ENCODE measurements around the gene SEC14L6.
"Not testable (repeated sequence)": the region's sequence is repeated elsewhere in the genome, so short reads cannot be mapped to it uniquely, and the experiment has no call there.

The SEC14L6 gene

DNA sequence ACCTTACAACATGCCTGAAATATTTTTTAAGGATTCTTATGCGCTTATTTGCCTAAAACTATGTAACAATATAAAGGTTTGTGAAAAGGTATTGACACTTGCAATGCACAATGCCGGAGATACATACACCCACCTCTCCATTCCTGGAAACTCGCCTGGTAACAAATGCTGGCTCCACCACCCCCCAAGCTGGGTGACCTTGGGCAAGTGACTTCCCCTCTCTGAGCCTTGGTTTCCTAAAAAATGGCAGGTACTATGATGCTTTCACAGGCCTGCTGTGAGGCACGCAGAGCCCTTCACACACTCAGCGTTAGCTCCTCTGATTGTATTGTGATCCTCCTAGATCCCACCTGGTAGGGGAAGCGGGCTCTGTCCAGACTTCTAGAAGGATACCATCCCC is 25.7 kb upstream of the SEC14L6 start:
- no peaks in the 10 kb centered on the region for H3K79me2 ChIP-seq (ENCODE audit: insufficient read depth, low read length)
- H3K36me3 ChIP-seq (ENCODE audit: insufficient read depth, low read length), result peaks cover 22% of the 10 kb centered on the region
- no peak overlapping the region for H3K9ac ChIP-seq (ENCODE audit: low read length)
- no peaks in the 10 kb centered on the region for H3F3A ChIP-seq (ENCODE audit: insufficient read depth, low read length)
- no peaks in the 10 kb centered on the region for H3K9me2 ChIP-seq (ENCODE audit: low read depth, low read length)
- no peak overlapping the region for H3K4me2 ChIP-seq (ENCODE audit: low read length)
- H2AFZ ChIP-seq (ENCODE audit: low read length), result no peak overlapping the region
- no peak overlapping the region for H3K4me3 ChIP-seq (ENCODE audit: low read depth, low read length, poor library complexity, severe bottlenecking)
- H3K4me1 ChIP-seq (ENCODE audit: insufficient read depth, low read length, severe bottlenecking), result no peaks in the 10 kb centered on the region
- no peaks in the 10 kb centered on the region for H4K20me1 ChIP-seq (ENCODE audit: insufficient read depth, low read length)
- no peak overlapping the region for H3K27ac ChIP-seq (ENCODE audit: low read depth, low read length, poor library complexity, severe bottlenecking)
- H3K27me3 ChIP-seq (ENCODE audit: insufficient read depth, low read length), result 0 out of 2 replicates have a peak, but pooled peaks cover 5% of the 10 kb centered on the region
- TF ChIP-seq CTCF (IDR thresholded peaks at IDR 0.05; ENCODE audit: low read length) (no peak), EZH2 (IDR thresholded peaks at IDR 0.05; ENCODE audit: borderline replicate concordance, low read length) (no peak)
- no peaks in the 10 kb centered on the region for H3K9me3 ChIP-seq (ENCODE audit: low read length)

GRCh38 chr22:30569674-30570202 is 23.2 kb upstream of the SEC14L6 start:
- no peak overlapping the region for H2AFZ ChIP-seq (ENCODE audit: low read length)

DNA sequence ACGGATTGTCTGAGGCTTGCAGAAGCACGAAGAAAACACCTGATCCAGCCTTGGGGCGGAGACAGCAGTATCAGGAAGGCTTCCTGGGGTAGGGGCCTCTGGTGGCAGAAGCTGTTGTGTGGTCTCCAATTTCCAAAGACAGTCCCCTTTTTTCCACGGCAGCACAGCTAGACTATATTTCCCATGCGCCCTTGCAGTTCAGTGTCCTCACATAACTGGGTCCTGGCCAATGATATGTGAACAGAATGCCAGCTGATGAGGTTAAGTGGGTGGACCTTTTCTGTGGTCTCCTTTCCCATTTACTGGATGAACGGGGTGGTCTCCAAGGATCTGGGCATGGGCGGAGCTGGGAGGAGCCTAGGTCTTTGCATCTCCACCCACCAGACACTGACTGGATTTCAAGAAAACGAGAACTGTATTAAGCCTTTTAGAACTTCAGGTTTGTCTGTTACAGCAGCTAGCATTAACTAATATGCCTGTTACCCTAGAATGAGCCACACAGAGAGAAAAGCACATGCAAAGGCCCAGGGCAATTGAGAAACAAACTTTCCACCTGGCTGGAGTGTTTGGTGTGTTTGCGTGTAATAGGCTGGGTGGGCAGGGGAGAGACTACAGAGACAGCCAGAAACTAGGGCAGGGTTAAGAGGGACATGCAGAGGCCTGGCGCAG is 21.7 kb upstream of the SEC14L6 start:
- Histone ChIP-seq H2AFZ (ENCODE audit: low read length) (no peak overlapping the region), H3K27ac (ENCODE audit: low read depth, low read length, poor library complexity, severe bottlenecking) (no peak overlapping the region), H3K9ac (ENCODE audit: low read length) (no peak overlapping the region), H3K9me2 (ENCODE audit: low read depth, low read length) (no peaks in the 10 kb centered on the region), H3K27me3 (ENCODE audit: insufficient read depth, low read length) (0 out of 2 replicates have a peak, but pooled peaks cover 5% of the 10 kb centered on the region), H3K79me2 (ENCODE audit: insufficient read depth, low read length) (no peaks in the 10 kb centered on the region), H3K36me3 (ENCODE audit: insufficient read depth, low read length) (no peaks in the 10 kb centered on the region), H3K4me1 (ENCODE audit: insufficient read depth, low read length, severe bottlenecking) (no peaks in the 10 kb centered on the region), H3K4me3 (ENCODE audit: low read depth, low read length, poor library complexity, severe bottlenecking) (no peak overlapping the region), H3F3A (ENCODE audit: insufficient read depth, low read length) (no peaks in the 10 kb centered on the region), H3K9me3 (ENCODE audit: low read length) (no peaks in the 10 kb centered on the region), H3K4me2 (ENCODE audit: low read length) (no peak overlapping the region), H4K20me1 (ENCODE audit: insufficient read depth, low read length) (no peaks in the 10 kb centered on the region)
- TF ChIP-seq CTCF (IDR thresholded peaks at IDR 0.05; ENCODE audit: low read length) (no peak), EZH2 (IDR thresholded peaks at IDR 0.05; ENCODE audit: borderline replicate concordance, low read length) (no peak)

More at GRCh38 chr22:30569674-30570202, 23.2 kb upstream of the SEC14L6 start:
- Histone ChIP-seq H3K9ac (ENCODE audit: low read length) (no peak overlapping the region), H3K9me2 (ENCODE audit: low read depth, low read length) (no peaks in the 10 kb centered on the region), H3K4me1 (ENCODE audit: insufficient read depth, low read length, severe bottlenecking) (no peaks in the 10 kb centered on the region), H3K4me2 (ENCODE audit: low read length) (no peak overlapping the region), H4K20me1 (ENCODE audit: insufficient read depth, low read length) (no peaks in the 10 kb centered on the region), H3F3A (ENCODE audit: insufficient read depth, low read length) (no peaks in the 10 kb centered on the region), H3K4me3 (ENCODE audit: low read depth, low read length, poor library complexity, severe bottlenecking) (no peak overlapping the region), H3K79me2 (ENCODE audit: insufficient read depth, low read length) (no peaks in the 10 kb centered on the region), H3K27ac (ENCODE audit: low read depth, low read length, poor library complexity, severe bottlenecking) (no peak overlapping the region), H3K36me3 (ENCODE audit: insufficient read depth, low read length) (no peaks in the 10 kb centered on the region), H3K27me3 (ENCODE audit: insufficient read depth, low read length) (0 out of 2 replicates have a peak, but pooled peaks cover 5% of the 10 kb centered on the region), H3K9me3 (ENCODE audit: low read length) (no peaks in the 10 kb centered on the region)
- no peak for TF ChIP-seq CTCF (IDR thresholded peaks at IDR 0.05; ENCODE audit: low read length)
- no peak for TF ChIP-seq EZH2 (IDR thresholded peaks at IDR 0.05; ENCODE audit: borderline replicate concordance, low read length)

GRCh38 chr22:30567277-30567676 is 20.7 kb upstream of the SEC14L6 start:
- not testable (repeated sequence) for H3K36me3 ChIP-seq (ENCODE audit: insufficient read depth, low read length); H3K4me2 ChIP-seq (ENCODE audit: low read length); H3K9ac ChIP-seq (ENCODE audit: low read length); H3K9me3 ChIP-seq (ENCODE audit: low read length); H4K20me1 ChIP-seq (ENCODE audit: insufficient read depth, low read length); H2AFZ ChIP-seq (ENCODE audit: low read length); H3K27ac ChIP-seq (ENCODE audit: low read depth, low read length, poor library complexity, severe bottlenecking); H3F3A ChIP-seq (ENCODE audit: insufficient read depth, low read length); H3K4me1 ChIP-seq (ENCODE audit: insufficient read depth, low read length, severe bottlenecking); H3K4me3 ChIP-seq (ENCODE audit: low read depth, low read length, poor library complexity, severe bottlenecking); H3K27me3 ChIP-seq (ENCODE audit: insufficient read depth, low read length); H3K79me2 ChIP-seq (ENCODE audit: insufficient read depth, low read length); H3K9me2 ChIP-seq (ENCODE audit: low read depth, low read length)
